Ishikawa (cell line): ENCODE results near the gene SAMHD1.

Source experiments
- CEBPB ChIP-seq: IDR thresholded peaks from 2 replicates; pipeline ENCODE4 v1.6.1; 2012
- CREB1 ChIP-seq: IDR thresholded peaks from 2 replicates; pipeline ENCODE4 v1.6.1; 2012; ENCODE audit warnings: low read depth
- EGR1 ChIP-seq: IDR thresholded peaks from 2 replicates; pipeline ENCODE4 v1.6.1; 2012
- EP300 ChIP-seq: IDR thresholded peaks from 2 replicates; pipeline ENCODE4 v1.6.1; 2012; ENCODE audit warnings: borderline replicate concordance
- FOXM1 ChIP-seq: IDR thresholded peaks from 2 replicates; pipeline ENCODE4 v1.6.1; 2012; ENCODE audit warnings: low read depth, borderline replicate concordance
- MAX ChIP-seq: IDR thresholded peaks from 2 replicates; pipeline ENCODE4 v1.6.1; 2012
- NFIC ChIP-seq: IDR thresholded peaks from 2 replicates; pipeline ENCODE4 v1.6.1; 2012
- RAD21 ChIP-seq: IDR thresholded peaks from 2 replicates; pipeline ENCODE4 v1.6.1; 2012; ENCODE audit warnings: low read depth
- REST ChIP-seq: IDR thresholded peaks from 2 replicates; pipeline ENCODE4 v1.6.1; 2012; ENCODE audit warnings: low read depth, mild to moderate bottlenecking
- TAF1 ChIP-seq: IDR thresholded peaks from 2 replicates; pipeline ENCODE4 v1.6.1; 2012; ENCODE audit warnings: low read depth, mild to moderate bottlenecking
- TCF12 ChIP-seq: IDR thresholded peaks from 2 replicates; pipeline ENCODE4 v1.6.1; 2012; ENCODE audit warnings: low read depth
- TEAD4 ChIP-seq: IDR thresholded peaks from 2 replicates; pipeline ENCODE4 v1.6.1; 2012
- USF1 ChIP-seq: IDR thresholded peaks from 2 replicates; pipeline ENCODE4 v1.6.1; 2012
- YY1 ChIP-seq: IDR thresholded peaks from 2 replicates; pipeline ENCODE4 v1.6.1; 2012; ENCODE audit warnings: low read depth
- ZBTB7A ChIP-seq: IDR thresholded peaks from 2 replicates; pipeline ENCODE4 v1.6.1; 2012; ENCODE audit warnings: low read depth

Gene SAMHD1

GRCh38 chr20:36854348-36855240, 96.9 kb downstream of the SAMHD1 start:
- TF ChIP-seq NFIC (no peak), TEAD4 (no peak), EP300 (no peak), REST (no peak), EGR1 (no peak), TAF1 (no peak), TCF12 (no peak), USF1 (no peak), MAX (no peak), YY1 (no peak), RAD21 (no peak), FOXM1 (no peak)

- TF ChIP-seq CEBPB: no peak
- no peak for TF ChIP-seq RAD21
- TF ChIP-seq EGR1: no peak
These were observed 99.3 kb downstream of the SAMHD1 start for GRCh38 chr20:36852187-36852586.

GRCh38 chr20:36851490-36851889, 100.0 kb downstream of the SAMHD1 start:
- no peak for TF ChIP-seq EGR1
- no peak for TF ChIP-seq ZBTB7A
- no peak for TF ChIP-seq USF1
- TF ChIP-seq TCF12: no peak
- TF ChIP-seq NFIC: no peak
- no peak for TF ChIP-seq MAX
- no peak for TF ChIP-seq FOXM1
- no peak for TF ChIP-seq TEAD4
- no peak for TF ChIP-seq CEBPB
- no peak for TF ChIP-seq EP300
- no peak for TF ChIP-seq YY1
- no peak for TF ChIP-seq RAD21
- TF ChIP-seq REST: no peak
- TF ChIP-seq CREB1: no peak
- TF ChIP-seq TAF1: no peak

GRCh38 chr20:36850759-36851158, 100.7 kb downstream of the SAMHD1 start:
- TF ChIP-seq RAD21: no peak
- no peak for TF ChIP-seq NFIC
- TF ChIP-seq TAF1: no peak
- no peak for TF ChIP-seq EP300
- no peak for TF ChIP-seq EGR1
- no peak for TF ChIP-seq MAX
- TF ChIP-seq CREB1: no peak
- no peak for TF ChIP-seq ZBTB7A
- no peak for TF ChIP-seq CEBPB
- TF ChIP-seq YY1: no peak
- no peak for TF ChIP-seq FOXM1
- no peak for TF ChIP-seq USF1
- no peak for TF ChIP-seq TEAD4
- TF ChIP-seq TCF12: no peak
- TF ChIP-seq REST: no peak
